HG03103 (cell line): ENCODE data around the gene NOD1.
A peak's percentile ranks its signal among the peaks of the same experiment; 100 is the strongest.
"Not testable (repeated sequence)": the region's sequence is repeated elsewhere in the genome, so short reads cannot be mapped to it uniquely, and the experiment has no call there.

Source experiments
- ATAC-seq: cut with Tn5 transposase; IDR thresholded peaks from one replicate; pipeline ENCODE4 v1.9.1; 2021; ENCODE audit warnings: low read depth; ENCODE audit not compliant: unreplicated experiment

NOD1 gene

GRCh38 chr7:30478349-30479201 lies at the start of gene NOD1:
Gene NOD1, minus strand, starts transcription at chr7:30478784. Its CDS starts 21,863 bp downstream, at chr7:30456921.
- ATAC-seq = peak; percentile 81

GRCh38 chr7:30527297-30527696 lies 48.7 kb upstream of the NOD1 start:
- not testable (repeated sequence) for ATAC-seq

GRCh38 chr7:30526163-30526562 lies 47.6 kb upstream of the NOD1 start:
- ATAC-seq = no peak

- ATAC-seq = no peak
These were observed 46.8 kb upstream of the NOD1 start for GRCh38 chr7:30525429-30525828.

GRCh38 chr7:30524545-30524944 lies 46.0 kb upstream of the NOD1 start:
- ATAC-seq = no peak

GRCh38 chr7:30523466-30523865 lies 44.9 kb upstream of the NOD1 start:
- ATAC-seq = no peak

- ATAC-seq = no peak
These were observed 43.6 kb upstream of the NOD1 start for GRCh38 chr7:30522159-30522558.

- ATAC-seq = no peak
These were observed 42.9 kb upstream of the NOD1 start for GRCh38 chr7:30521532-30521931.

- no peak for ATAC-seq
These were observed 40.5 kb upstream of the NOD1 start for GRCh38 chr7:30519122-30519521.

GRCh38 chr7:30515761-30516160 lies 37.2 kb upstream of the NOD1 start:
- ATAC-seq = no peak

- no peak for ATAC-seq
These were observed 36.2 kb upstream of the NOD1 start for GRCh38 chr7:30514776-30515175.

- no peak for ATAC-seq
These were observed 35.6 kb upstream of the NOD1 start for GRCh38 chr7:30514177-30514576.

- ATAC-seq = no peak
These were observed 35.2 kb upstream of the NOD1 start for GRCh38 chr7:30513762-30514161.

GRCh38 chr7:30511973-30512662 lies 33.5 kb upstream of the NOD1 start:
- ATAC-seq = no peak

GRCh38 chr7:30511494-30511893 lies 32.9 kb upstream of the NOD1 start:
- no peak for ATAC-seq

- ATAC-seq = peak; percentile 58
These were observed 31.8 kb upstream of the NOD1 start for GRCh38 chr7:30510124-30511075.

GRCh38 chr7:30509171-30509857 lies 30.7 kb upstream of the NOD1 start:
- not testable (repeated sequence) for ATAC-seq

GRCh38 chr7:30507346-30507900 lies 28.8 kb upstream of the NOD1 start:
- ATAC-seq = not testable (repeated sequence)

- ATAC-seq = no peak
These were observed 26.7 kb upstream of the NOD1 start for GRCh38 chr7:30505174-30505697.
